ENCODE results near the gene CMBL. TPM values are rescaled to one million over a fixed set of nuclear protein-coding genes. Genes with fewer than 3 reads are reported as not detected.

Gene CMBL
- total RNA-seq, 1 experiment from 2014 or later: 12.6 TPM

- Histone ChIP-seq H3T11ph (ENCODE audit: low read length) (no peak overlapping the region), H4K5ac (ENCODE audit: insufficient read length, low read depth, low read length) (no peak overlapping the region), H3K23ac (ENCODE audit: insufficient read length, low read depth, low read length) (no peak overlapping the region), H4K91ac (ENCODE audit: insufficient read length, low read depth, low read length) (no peak overlapping the region), H2BK120ac (ENCODE audit: low read depth, low read length, poor library complexity, severe bottlenecking) (no peak overlapping the region), H3K4me1 (ENCODE audit: insufficient read depth, low read length) (peaks cover 3% of the 10 kb centered on the region; the same call in 1 of the 2 replicates), H3K27ac (ENCODE audit: insufficient read length, low read depth, low read length) (no peak overlapping the region), H4K20me1 (ENCODE audit: control insufficient read depth, insufficient read depth, insufficient read length) (no peaks in the 10 kb centered on the region), H3K18ac (ENCODE audit: insufficient read length, low read depth, low read length) (no peak overlapping the region), H3K4ac (ENCODE audit: low read depth, low read length) (no peak overlapping the region), H3K56ac (ENCODE audit: insufficient read length, low read depth, low read length) (no peak overlapping the region), H2BK5ac (ENCODE audit: insufficient read length, low read length) (no peak overlapping the region), H2BK12ac (ENCODE audit: insufficient read length, low read depth, low read length) (no peak overlapping the region), H2BK15ac (ENCODE audit: low read depth, low read length) (no peak overlapping the region), H3K9me3 (ENCODE audit: control insufficient read depth, low read depth, low read length) (no peaks in the 10 kb centered on the region), H3K79me1 (ENCODE audit: insufficient read depth, low read depth, low read length, poor library complexity, severe bottlenecking) (no peaks in the 10 kb centered on the region), H2AK5ac (ENCODE audit: insufficient read length, low read length) (no peak overlapping the region), H3K23me2 (ENCODE audit: insufficient read length, low read depth, low read length, poor library complexity, severe bottlenecking) (peaks cover 13% of the 10 kb centered on the region), H2AFZ (ENCODE audit: low read length) (no peak overlapping the region), H3K79me2 (ENCODE audit: insufficient read depth, low read length) (no peaks in the 10 kb centered on the region), H4K8ac (replicated peaks; ENCODE audit: insufficient read length, low read depth, low read length) (no peak overlapping the region), H3K9ac (ENCODE audit: extremely low read depth, insufficient read length, low read length) (no peak overlapping the region), H3K27me3 (ENCODE audit: insufficient read depth, low read length) (no peaks in the 10 kb centered on the region), H2BK20ac (ENCODE audit: low read depth, low read length, poor library complexity, severe bottlenecking) (no peak overlapping the region), H3K14ac (ENCODE audit: insufficient read depth, low read length) (no peak overlapping the region), H3K4me2 (ENCODE audit: insufficient read depth, insufficient read length, low read length) (peak overlapping the region; percentile 99)
- WGBS (ENCODE audit: extremely low coverage, insufficient read length, low lambda C conversion rate): no CpG with 5 or more reads among the region's 5 CpGs
- no peak for TF ChIP-seq CTCF (conservative IDR thresholded peaks at IDR 0.05)
- peaks cover 23 to 31% of the 10 kb centered on the region in 2 experiments for H3K4me1 Mint-ChIP-seq
- peak overlapping the region; percentile 80 to 93 for H3K4me3 Mint-ChIP-seq
- H3K9me3 Mint-ChIP-seq: peaks cover 2 to 7% of the 10 kb centered on the region in 2 experiments; a peak in 3 of 5 replicates
- peaks cover 2 to 14% (median 12%) of the 10 kb centered on the region in 3 experiments; a peak in 5 of 7 replicates for H3K36me3 Mint-ChIP-seq (ENCODE audit: insufficient read depth in 1 of 3, low read depth in 3 of 3)
- DNase-seq: no peak
- peaks cover 23% of the 10 kb centered on the region for H3K27me3 Mint-ChIP-seq (ENCODE audit: low read depth)
- no peak overlapping the region for H3K27ac Mint-ChIP-seq
Observed at GRCh38 chr5:10306114-10306513, 1.6 kb downstream of the CMBL start.
